Measurements from ENCODE around the gene PRKD2. TPM values are rescaled to one million over a fixed set of nuclear protein-coding genes. Genes with fewer than 3 reads are reported as not detected.
A peak's percentile ranks its signal among the peaks of the same experiment; 100 is the strongest.

Gene PRKD2
- total RNA-seq, 4 donors from 2014 or later = 28.8 to 54.2 (median 31.8) TPM

DNA sequence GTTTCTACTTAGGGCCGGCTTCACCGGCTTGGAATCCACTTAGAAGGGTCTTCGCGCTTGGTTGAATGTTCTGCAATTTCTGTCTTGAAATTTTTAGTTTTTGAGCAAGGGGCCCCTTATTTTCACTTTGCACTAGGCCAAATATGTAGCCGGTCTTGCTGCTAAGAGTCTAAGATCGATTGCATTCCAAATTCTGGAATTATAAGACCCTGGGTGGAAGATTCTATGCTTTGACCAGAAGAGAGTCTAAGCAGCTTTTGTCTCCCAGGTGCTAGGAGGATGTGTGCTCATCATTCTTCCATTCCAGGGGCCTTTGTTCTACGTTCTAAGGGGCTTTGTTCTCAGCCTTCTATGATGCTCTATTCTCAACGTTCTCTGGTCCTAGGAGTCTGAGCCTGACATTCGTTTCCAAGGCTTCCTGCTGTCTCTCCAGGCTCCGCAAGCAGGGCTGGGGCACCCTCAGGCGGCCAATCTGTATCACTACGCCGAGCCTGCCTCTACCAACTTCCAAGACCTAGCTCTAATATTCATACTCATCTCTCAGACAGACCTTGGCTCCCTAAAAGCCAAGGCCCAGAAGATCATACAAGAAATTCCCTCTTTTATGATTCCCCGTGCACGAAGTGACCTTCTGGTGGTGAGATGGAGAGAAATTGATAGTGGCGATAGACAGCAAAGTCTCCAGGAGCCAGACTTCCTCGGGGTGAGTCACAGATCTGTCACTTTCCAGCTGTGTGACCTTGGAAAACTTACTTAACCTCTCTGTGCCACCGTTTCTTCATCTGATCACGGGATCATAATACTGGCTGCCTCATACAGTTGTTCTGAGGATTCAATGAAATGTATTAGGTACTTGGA lies 55.0 kb downstream of the PRKD2 start:
- 4 to 5% methylated on average over 19 of the region's 19 CpGs for WGBS, 2 donors
- Histone ChIP-seq H3K9me3 (no peaks in the 10 kb centered on the region), H3K27ac (peak overlapping the region; percentile 54 to 89 (median 87)), H3K36me3 (no peaks in the 10 kb centered on the region), H3K4me3 (peak overlapping the region; percentile 17 to 78 (median 48)), H3K27me3 (peaks cover 3 to 33% (median 8%) of the 10 kb centered on the region in 4 donors), H3K4me1 (peaks cover 19 to 38% (median 20%) of the 10 kb centered on the region in 3 donors)
- intact Hi-C loops (cut with DNase I) = loop anchor here (5.0 kb wide), 1 partner anchor 40 kb away; no protein-coding TSS in a partner anchor
- no peak for DNase-seq
- TF ChIP-seq, protein P1, sequence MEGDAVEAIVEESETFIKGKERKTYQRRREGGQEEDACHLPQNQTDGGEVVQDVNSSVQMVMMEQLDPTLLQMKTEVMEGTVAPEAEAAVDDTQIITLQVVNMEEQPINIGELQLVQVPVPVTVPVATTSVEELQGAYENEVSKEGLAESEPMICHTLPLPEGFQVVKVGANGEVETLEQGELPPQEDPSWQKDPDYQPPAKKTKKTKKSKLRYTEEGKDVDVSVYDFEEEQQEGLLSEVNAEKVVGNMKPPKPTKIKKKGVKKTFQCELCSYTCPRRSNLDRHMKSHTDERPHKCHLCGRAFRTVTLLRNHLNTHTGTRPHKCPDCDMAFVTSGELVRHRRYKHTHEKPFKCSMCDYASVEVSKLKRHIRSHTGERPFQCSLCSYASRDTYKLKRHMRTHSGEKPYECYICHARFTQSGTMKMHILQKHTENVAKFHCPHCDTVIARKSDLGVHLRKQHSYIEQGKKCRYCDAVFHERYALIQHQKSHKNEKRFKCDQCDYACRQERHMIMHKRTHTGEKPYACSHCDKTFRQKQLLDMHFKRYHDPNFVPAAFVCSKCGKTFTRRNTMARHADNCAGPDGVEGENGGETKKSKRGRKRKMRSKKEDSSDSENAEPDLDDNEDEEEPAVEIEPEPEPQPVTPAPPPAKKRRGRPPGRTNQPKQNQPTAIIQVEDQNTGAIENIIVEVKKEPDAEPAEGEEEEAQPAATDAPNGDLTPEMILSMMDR (IDR thresholded peaks at IDR 0.05) = peak; percentile 69 to 96 (median 82)
- no peak for TF ChIP-seq POLR2A (IDR thresholded peaks at IDR 0.05)

DNA sequence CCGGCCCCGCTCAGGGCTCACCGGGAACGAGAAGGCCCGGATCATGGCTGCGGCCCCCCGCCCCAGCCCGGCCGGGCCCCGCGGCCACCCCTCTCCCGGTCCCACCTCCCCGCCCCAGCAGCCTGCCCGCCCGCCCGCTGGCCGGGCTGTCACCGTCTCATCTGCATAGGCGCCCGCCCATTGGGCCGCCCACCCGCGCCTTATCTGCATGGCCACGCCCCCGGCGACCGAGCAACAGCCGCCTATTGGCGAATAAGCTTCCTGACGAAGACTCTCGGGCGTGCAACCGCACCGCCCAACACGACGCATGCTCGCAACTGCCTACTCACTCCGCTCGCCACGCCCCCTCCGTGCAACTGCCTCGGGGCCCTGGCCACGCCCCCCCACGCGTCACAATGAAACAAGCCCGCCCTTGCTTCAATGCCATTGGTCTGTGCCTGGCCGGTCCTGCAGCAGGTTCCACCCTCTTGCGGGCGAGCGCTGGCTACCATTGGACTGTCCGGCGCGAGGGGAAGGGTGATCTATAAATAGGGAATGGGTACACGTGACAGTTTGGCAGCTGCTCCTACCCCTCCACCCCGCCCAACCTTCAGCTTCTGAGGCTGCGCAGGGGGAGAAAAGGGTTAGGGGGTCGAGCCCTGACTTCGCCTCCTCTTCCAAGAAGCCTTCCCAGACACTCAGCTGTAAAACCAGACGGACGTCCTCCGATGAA lies 55.7 kb downstream of the PRKD2 start, which contains the start of gene DACT3:
Gene DACT3, minus strand, starts transcription at position 163 of the 712 bp plus-strand sequence. Its CDS starts 118 bp downstream, at position 45.
- Histone ChIP-seq H3K27ac (peak within 1 kb of the TSS; percentile 62 to 89 (median 87)), H3K27me3 (peaks cover 3 to 33% (median 8%) of the 10 kb centered on the region in 4 donors), H3K9me3 (no peaks in the 10 kb centered on the region), H3K36me3 (no peaks in the 10 kb centered on the region), H3K4me3 (peak within 1 kb of the TSS; percentile 50 to 78 (median 60)), H3K4me1 (peaks cover 19 to 38% (median 20%) of the 10 kb centered on the region in 3 donors)
- DNase-seq = peak; percentile 99
- TF ChIP-seq, protein P1 (IDR thresholded peaks at IDR 0.05) = peak in 2 of 6 experiments; percentile 16 to 34
- TF ChIP-seq POLR2A (IDR thresholded peaks at IDR 0.05) = peak in 1 of 4 donors; percentile 43
- intact Hi-C loops (cut with DNase I) = loop anchor here (5.0 kb wide), 1 partner anchor 39 kb away; no protein-coding TSS in a partner anchor
- WGBS, 2 donors = 0 to 1% methylated on average over 4 to 16 of the region's 61 CpGs

DNA sequence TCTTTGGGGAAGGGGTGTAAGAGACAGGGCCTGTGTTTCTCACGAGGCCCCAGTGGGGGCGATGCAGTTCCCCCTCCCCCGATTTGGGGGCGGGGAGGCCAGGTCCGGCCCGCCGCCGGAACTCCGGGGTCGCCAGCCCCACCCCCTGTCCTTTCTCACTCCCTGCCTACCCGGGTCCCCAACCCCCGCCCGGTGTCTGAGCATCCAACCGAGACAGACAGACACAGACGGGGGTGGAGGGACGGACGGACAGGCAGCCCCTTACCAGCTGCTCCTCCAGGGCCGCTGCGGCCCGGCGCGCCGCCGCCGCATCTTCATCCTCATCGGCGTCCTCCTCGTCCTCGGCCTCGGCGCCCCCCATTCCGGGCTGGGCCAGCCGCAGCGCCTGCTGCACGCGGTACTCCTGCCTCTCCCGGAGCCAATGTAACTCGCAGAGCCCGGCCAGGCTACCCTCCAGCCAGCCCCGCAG lies 56.3 kb downstream of the PRKD2 start:
- WGBS, 2 donors = 0% methylated on average over 5 of the region's 40 CpGs; no CpG with 5 or more reads in 1 of the 2 donors
- intact Hi-C loops (cut with DNase I) = loop anchor here (5.0 kb wide), 1 partner anchor 38 kb away; no protein-coding TSS in a partner anchor
- TF ChIP-seq, protein P1 (IDR thresholded peaks at IDR 0.05) = no peak
- TF ChIP-seq POLR2A (IDR thresholded peaks at IDR 0.05) = no peak
- H3K36me3 ChIP-seq = no peaks in the 10 kb centered on the region
- H3K27ac ChIP-seq = peak overlapping the region; percentile 62 to 86 (median 80)
- no peaks in the 10 kb centered on the region for H3K9me3 ChIP-seq
- DNase-seq = no peak
- peaks cover 19 to 39% (median 20%) of the 10 kb centered on the region in 3 donors for H3K4me1 ChIP-seq
- peaks cover 3 to 34% (median 8%) of the 10 kb centered on the region in 4 donors for H3K27me3 ChIP-seq
- peak overlapping the region; percentile 50 to 78 (median 60) for H3K4me3 ChIP-seq

DNA sequence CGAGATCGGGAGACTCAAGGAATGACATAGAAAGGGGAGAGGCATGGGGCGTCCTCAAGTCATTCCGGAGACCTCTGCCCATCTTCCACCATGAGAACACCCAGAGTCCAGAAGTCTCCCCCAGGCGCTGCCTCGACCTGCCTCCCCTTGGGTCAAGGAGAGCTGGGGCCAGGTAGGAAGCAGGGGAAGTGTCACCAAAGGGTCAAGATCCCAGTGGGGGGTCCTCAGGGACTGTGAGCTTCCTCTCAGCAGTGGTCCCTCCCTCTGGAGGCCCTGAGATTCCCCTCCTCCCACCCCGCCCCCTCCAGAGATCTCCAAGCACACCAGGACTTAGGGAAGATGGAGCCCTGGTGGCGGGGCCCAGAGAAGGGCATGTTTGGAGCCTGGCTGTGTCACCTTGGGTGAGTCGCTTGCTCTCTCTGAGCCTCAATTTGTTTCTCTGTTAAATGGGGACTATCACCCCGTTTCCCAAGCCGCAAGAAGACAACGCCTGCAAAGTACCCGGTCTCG lies 56.9 kb downstream of the PRKD2 start:
- H3K9me3 ChIP-seq = no peaks in the 10 kb centered on the region
- no peak for DNase-seq
- H3K27ac ChIP-seq = peak overlapping the region; percentile 62 to 86 (median 80)
- H3K27me3 ChIP-seq = peaks cover 3 to 39% (median 8%) of the 10 kb centered on the region in 4 donors
- WGBS, 2 donors = 2 to 13% methylated on average over 8 to 10 of the region's 14 CpGs
- H3K4me1 ChIP-seq = peaks cover 19 to 44% (median 20%) of the 10 kb centered on the region in 3 donors
- no peak for TF ChIP-seq POLR2A (IDR thresholded peaks at IDR 0.05)
- TF ChIP-seq, protein P1 (IDR thresholded peaks at IDR 0.05) = no peak
- peak overlapping the region; percentile 50 to 78 (median 60) for H3K4me3 ChIP-seq
- H3K36me3 ChIP-seq = no peaks in the 10 kb centered on the region
- intact Hi-C loops (cut with DNase I) = loop anchor here (5.0 kb wide), 1 partner anchor 38 kb away; no protein-coding TSS in a partner anchor

Measured in esophagus squamous epithelium (tissue), 5 donors.